IPS-18c (cell line): Measurements from ENCODE around the gene MAP3K14.

Experiments
- H3K4me3 ChIP-seq: 2 replicates; pipeline ENCODE4 v1.7.0; 2013; ENCODE audit warnings: low read depth, mild to moderate bottlenecking, low read length, moderate library complexity; ENCODE audit not compliant: insufficient read depth
- H3K9me3 ChIP-seq: one replicate; pipeline ENCODE4 v1.6.1; 2013; ENCODE audit warnings: mild to moderate bottlenecking, low read length, moderate library complexity; ENCODE audit not compliant: control insufficient read depth, insufficient read depth

Gene MAP3K14

DNA sequence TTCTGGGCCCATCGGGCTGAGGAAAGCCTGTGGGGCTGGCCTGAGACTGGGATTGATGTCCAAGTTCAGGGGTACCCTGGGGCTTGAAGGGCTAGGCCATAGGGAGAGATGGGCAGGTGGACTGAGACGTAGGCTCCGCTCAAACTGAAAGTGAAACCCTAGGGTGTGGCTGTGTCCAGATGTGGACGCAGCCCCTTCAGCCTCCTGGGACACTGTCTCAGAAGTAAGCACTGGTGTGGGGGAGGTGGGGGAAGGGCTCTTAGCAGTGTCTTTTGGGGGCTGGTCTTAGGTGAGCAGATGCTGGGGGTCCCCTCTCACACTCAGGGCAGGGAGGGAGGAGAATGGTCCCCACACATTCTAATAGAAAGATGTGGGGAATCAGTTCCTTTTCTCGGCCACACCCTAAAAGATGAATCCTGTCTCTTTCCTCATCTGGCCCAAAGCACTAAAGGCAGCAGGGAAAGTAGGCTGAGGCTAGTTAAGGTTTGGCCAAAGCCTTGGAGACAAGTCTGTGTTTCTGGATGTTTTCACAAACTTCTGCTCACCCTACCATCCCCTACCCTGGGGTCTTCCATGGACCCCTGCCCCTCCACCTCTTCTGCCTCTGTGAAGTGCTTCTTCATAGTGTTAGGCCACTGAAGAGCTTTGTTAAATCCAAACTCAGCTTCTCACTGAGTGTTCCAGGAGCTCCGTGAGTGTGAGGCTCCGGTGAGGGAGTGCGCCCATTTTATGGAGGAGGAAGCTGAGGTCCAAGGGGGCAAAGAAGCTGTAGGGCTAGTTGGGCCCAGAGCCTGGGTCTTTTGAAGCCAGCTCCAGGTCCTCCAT lies 89.5 kb downstream of the MAP3K14 start:
- H3K4me3 ChIP-seq, result no peak overlapping the region
- H3K9me3 ChIP-seq, result no peaks in the 10 kb centered on the region

DNA sequence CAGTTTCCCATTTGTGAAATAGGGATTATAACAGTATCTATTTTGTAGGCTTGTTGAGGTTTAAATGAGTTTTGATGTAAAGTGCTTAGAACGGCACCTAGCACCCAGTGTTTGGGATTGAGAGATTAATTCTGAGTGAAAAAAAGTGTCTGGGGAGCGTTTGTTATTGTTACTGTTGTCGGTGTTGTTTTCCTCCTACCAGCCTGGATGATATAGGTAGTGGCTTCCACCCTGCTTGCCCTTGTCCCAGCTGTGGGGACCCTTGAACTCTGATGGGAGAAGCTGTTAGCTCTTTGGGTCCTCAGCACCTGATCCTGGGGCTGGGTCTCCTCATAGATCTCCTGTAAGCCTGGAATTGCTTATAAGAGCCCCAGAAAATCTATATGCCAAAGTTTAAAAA lies 90.2 kb downstream of the MAP3K14 start:
- no peak overlapping the region for H3K4me3 ChIP-seq
- no peaks in the 10 kb centered on the region for H3K9me3 ChIP-seq

DNA sequence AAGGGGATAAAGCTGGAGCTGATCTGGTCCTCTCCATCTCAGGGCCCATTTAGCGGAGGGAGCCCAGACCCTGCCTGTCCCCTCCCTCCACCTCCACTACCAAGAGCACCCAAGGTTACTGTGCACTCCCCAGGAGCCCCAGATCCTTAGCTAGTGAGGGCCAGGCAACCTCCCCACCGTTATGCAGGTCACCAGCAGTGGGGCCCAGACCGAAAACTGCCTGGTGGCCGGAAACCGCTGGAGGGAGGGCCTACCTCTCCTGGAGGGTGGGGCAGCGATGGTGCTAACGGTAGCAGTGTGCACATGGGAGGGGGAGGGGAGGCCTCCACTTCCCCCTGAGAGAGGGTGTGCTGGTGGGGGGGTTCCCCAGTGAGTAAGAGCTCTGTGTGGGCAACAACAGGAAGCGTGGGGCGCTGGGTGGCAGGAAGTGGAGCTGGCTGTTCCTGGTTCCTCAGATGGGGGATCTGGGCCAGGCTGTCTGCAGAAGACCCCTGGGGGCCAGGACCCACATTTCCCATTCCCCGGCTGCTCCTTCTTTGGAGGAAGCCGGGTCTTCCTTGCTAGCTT lies 90.8 kb downstream of the MAP3K14 start:
- Histone ChIP-seq H3K4me3 (no peak overlapping the region), H3K9me3 (no peaks in the 10 kb centered on the region)

GRCh38 chr17:45225051-45225700 lies 91.6 kb downstream of the MAP3K14 start:
- H3K4me3 ChIP-seq, result no peak overlapping the region; the same call in 1 of the 2 replicates

GRCh38 chr17:45224671-45225050 lies 92.2 kb downstream of the MAP3K14 start:
- no peaks in the 10 kb centered on the region for H3K9me3 ChIP-seq
- H3K4me3 ChIP-seq, result no peak overlapping the region

More at GRCh38 chr17:45225051-45225700, 91.6 kb downstream of the MAP3K14 start:
- no peaks in the 10 kb centered on the region for H3K9me3 ChIP-seq

GRCh38 chr17:45223539-45224528 lies 93.0 kb downstream of the MAP3K14 start:
- no peaks in the 10 kb centered on the region for H3K9me3 ChIP-seq
- no peak overlapping the region for H3K4me3 ChIP-seq

- Histone ChIP-seq H3K9me3 (no peaks in the 10 kb centered on the region), H3K4me3 (peak overlapping the region; percentile 0; the same call in 1 of the 2 replicates)
Observed at GRCh38 chr17:45222996-45223538, 93.8 kb downstream of the MAP3K14 start.

DNA sequence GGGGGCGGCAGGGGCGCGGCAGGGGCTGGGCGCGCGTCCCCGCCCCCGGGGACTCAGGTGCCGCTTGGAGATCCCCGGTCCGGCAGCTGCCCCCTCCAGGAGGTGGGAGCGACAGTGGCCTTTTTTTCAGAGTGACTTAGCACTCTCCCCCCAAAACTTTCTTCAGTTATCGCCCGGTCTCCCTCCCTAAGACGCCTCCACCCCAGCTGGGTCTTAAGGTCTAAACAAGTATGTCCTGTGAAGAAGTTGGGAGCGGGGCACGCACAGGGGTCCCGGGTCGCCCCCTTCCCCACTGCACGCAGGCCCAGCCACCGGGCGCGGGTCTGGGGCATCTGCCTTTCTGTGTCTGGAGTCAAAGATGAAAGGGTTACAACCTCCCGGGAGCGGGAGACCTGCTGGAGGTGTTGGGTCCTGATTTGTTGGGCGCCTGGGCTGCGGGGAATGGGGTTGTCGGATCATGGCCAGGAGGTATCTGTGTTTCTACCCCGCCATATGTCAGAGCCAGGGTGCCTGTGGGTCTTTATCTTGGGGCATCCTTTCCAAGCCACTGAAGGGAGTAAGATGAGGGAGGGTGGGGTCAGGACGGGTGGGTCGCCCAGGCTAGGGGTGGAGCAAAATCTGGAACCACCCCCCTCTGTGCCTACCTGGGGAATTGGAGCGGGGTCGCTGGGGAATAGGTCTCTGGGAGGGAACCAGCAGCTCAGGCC lies 94.4 kb downstream of the MAP3K14 start:
- peak overlapping the region; percentile 53 for H3K4me3 ChIP-seq

DNA sequence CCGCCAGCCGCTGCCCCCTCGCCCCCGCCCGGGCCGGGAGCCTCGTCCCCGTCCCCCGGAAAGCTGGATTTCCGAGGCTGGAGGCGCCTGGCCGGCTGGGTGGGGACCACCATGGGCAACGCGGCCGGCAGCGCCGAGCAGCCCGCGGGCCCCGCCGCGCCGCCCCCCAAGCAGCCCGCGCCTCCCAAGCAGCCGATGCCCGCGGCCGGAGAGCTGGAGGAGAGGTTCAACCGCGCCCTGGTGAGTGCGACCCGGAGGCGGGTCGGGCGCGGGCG lies 94.9 kb downstream of the MAP3K14 start:
- H3K9me3 ChIP-seq, result no peaks in the 10 kb centered on the region
- H3K4me3 ChIP-seq, result peak overlapping the region; percentile 53; the same call in 1 of the 2 replicates

More for the DNA sequence above, 94.4 kb downstream of the MAP3K14 start:
- H3K9me3 ChIP-seq, result no peaks in the 10 kb centered on the region

DNA sequence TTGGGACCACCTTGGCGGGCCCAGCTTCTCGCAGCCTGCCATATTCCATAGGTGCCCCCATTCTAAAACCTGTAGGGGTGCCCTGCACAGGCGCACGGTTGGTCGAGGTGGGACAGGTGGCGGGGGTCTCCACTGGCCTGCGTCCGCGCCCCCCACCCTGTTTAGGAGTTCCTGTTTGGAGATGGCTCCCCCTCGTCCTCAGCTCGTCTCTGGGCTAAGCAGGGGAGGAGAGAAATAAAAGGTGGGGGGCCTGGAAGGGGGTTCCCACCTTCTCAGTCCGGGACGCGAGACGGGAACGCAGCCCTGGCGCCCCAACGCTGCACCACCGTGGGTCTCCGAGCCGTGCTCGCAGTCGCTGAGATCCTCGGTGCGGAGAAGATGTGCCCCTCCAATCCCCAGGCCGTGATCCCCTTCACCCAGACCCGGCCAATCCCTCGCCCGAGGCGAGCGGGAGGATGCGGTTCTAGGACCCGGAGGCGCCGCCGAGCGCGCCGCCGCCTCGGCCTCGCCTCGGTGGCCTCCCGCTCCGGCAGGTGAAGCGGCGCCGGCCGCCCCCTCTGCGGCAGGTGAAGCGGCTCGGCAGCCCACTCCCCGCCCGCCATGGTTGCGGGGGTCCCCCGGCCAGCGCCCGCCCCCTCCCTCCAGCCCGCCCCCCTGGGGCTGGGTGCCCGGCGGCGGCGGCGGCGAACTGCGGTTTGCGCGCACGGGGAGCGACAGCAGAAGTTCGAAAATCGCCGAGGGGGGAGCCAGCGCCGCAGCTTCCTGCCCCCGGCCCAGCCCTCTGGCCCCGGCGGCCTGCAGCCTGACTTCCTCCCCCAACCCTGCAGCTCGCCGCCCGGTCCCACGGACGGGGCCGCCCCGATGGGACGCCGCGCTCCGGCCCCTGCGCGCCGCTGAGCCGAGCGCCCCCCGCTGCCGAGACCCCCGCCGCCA lies 95.5 kb downstream of the MAP3K14 start, which contains the start of gene FMNL1:
Gene FMNL1 (plus strand): TSS at position 805 of the 933 bp plus-strand sequence. CDS start 240 bp downstream, outside the sequence.
- no peaks in the 10 kb centered on the region for H3K9me3 ChIP-seq
- peak within 1 kb of the TSS; percentile 53 for H3K4me3 ChIP-seq

DNA sequence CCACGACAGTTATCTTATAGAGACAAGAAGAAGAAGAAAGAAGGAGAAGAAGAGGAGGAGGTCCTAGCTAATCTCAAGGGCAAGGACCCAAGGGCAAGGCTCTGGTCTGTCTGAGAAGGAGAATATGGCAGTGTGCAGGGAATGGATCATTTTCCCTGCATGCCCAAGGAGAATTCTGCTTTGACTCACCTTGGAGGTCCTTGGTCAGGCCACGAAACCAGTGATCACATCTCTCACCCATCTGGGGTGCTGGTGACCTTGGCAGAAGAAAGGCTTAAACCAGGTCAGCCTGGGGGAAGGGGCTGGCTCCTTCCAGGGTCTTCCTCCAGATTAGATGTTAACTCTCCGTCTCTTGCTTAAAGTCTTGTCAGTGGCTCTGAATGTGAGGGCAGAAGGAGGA lies 96.7 kb downstream of the MAP3K14 start:
- no peak overlapping the region for H3K4me3 ChIP-seq

DNA sequence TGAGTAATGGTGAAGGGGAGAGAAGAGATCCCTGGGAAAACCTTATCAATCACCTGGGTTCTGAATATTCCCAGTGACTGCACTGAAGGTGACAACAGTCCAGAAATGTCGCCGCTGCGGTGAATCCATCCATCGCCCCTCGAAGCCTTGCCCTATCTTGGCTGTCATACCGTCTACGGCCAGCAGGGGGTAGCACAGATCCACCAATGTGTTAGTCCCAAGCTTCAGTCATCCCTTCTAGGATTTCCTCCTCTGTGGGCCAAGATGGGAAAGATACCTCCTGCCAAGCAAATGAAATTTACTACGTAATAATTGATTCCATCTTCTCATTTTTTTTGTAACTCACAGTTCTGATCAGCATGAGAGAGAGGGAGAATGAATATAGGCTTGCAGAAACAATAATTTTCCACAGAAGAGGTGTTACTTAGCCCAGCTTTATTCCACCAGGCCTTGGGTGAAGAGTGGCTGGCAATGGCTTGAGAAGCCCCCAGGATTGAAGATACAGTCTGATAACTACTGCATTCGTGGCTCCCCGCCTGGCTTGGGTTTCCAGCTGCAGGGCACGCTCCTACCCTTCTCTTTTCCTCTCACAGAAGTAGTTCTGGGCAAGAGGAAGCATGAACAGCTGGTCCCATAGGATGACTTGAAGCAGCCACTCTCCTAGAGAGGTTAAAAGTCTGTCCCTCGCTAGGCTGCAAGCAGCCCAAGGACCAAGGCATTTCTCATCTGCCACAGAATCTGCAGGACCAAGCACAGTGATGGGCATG lies 97.7 kb downstream of the MAP3K14 start:
- Histone ChIP-seq H3K4me3 (no peak overlapping the region), H3K9me3 (no peaks in the 10 kb centered on the region)

More for the DNA sequence above, 96.7 kb downstream of the MAP3K14 start:
- H3K9me3 ChIP-seq, result no peaks in the 10 kb centered on the region
